HUES64 (cell line): ENCODE results near the gene RNF6. TPM values are rescaled to one million over a fixed set of nuclear protein-coding genes. Genes with fewer than 3 reads are reported as not detected.
A peak's percentile ranks its signal among the peaks of the same experiment; 100 is the strongest.

Experiments
- H3K27ac ChIP-seq: 2 replicates; pipeline ENCODE4 v1.7.0; 2013; ENCODE audit warnings: low read depth, low read length, inconsistent platforms
- H3K27me3 ChIP-seq: 2 replicates; pipeline ENCODE4 v1.6.1; 2013; ENCODE audit warnings: mild to moderate bottlenecking, low read length; ENCODE audit not compliant: insufficient read depth
- H3K36me3 ChIP-seq: 2 replicates; pipeline ENCODE4 v1.6.1; 2013; ENCODE audit warnings: mild to moderate bottlenecking, low read length; ENCODE audit not compliant: insufficient read depth
- H3K4me1 ChIP-seq: 2 replicates; pipeline ENCODE4 v1.6.1; 2013; ENCODE audit warnings: mild to moderate bottlenecking, low read length, moderate library complexity; ENCODE audit not compliant: insufficient read depth
- H3K4me3 ChIP-seq: 2 replicates; pipeline ENCODE4 v1.5.1; 2013; ENCODE audit warnings: mild to moderate bottlenecking, low read length, moderate library complexity
- H3K9ac ChIP-seq: 2 replicates; pipeline ENCODE4 v1.6.1; 2013; ENCODE audit warnings: mild to moderate bottlenecking, low read depth, low read length
- H3K9me3 ChIP-seq: 2 replicates; pipeline ENCODE4 v1.6.1; 2013; ENCODE audit warnings: low read depth, low read length; ENCODE audit not compliant: insufficient read depth
- WGBS: fragments of 150-250, 120-280 bp; methylation state at CpG from one replicate; pipeline ENCODE4 v1.1.7; 2013; ENCODE audit warnings: missing lambda C conversion rate; 5-methylcytosine and 5-hydroxymethylcytosine counted together
- polyA plus RNA-seq, 2 experiments: library from polyadenylated mRNA; stranded (reverse); fragments of 50-300 nt; gene quantifications; one replicate each; pipeline ENCODE4 v1.2.3, GENCODE V29; 2013

RNF6 gene
- 10.1 TPM for polyA plus RNA-seq (2013, experiment 1 of 2)
- polyA plus RNA-seq (2013, experiment 2 of 2) = 12.1 TPM

GRCh38 chr13:26221721-26222519 is at the start of gene RNF6:
Gene RNF6, minus strand, starts transcription at chr13:26222314. Its CDS starts 2,665 bp downstream, at chr13:26219649.
- under 1% methylated on average over 67 of the region's 67 CpGs for WGBS
- peak within 1 kb of the TSS; percentile 89 for H3K4me3 ChIP-seq
- no peaks in the 10 kb centered on the region for H3K9me3 ChIP-seq
- H3K4me1 ChIP-seq = peaks cover 7% of the 10 kb centered on the region; the same call in 1 of the 2 replicates
- peaks cover 36% of the 10 kb centered on the region for H3K36me3 ChIP-seq
- peak within 1 kb of the TSS; percentile 95 for H3K9ac ChIP-seq
- H3K27me3 ChIP-seq = peaks cover 14% of the 10 kb centered on the region; the same call in 1 of the 2 replicates
- peak within 1 kb of the TSS; percentile 94 for H3K27ac ChIP-seq

- no peak overlapping the region for H3K27ac ChIP-seq
- whole genome bisulfite sequencing = 98% methylated on average over 3 of the region's 3 CpGs
- no peaks in the 10 kb centered on the region for H3K27me3 ChIP-seq
- H3K4me3 ChIP-seq = no peak overlapping the region
- no peaks in the 10 kb centered on the region for H3K9me3 ChIP-seq
- no peaks in the 10 kb centered on the region for H3K4me1 ChIP-seq
- no peak overlapping the region for H3K9ac ChIP-seq
- H3K36me3 ChIP-seq = no peaks in the 10 kb centered on the region
These were observed 48.6 kb upstream of the RNF6 start for GRCh38 chr13:26270707-26271106.

DNA sequence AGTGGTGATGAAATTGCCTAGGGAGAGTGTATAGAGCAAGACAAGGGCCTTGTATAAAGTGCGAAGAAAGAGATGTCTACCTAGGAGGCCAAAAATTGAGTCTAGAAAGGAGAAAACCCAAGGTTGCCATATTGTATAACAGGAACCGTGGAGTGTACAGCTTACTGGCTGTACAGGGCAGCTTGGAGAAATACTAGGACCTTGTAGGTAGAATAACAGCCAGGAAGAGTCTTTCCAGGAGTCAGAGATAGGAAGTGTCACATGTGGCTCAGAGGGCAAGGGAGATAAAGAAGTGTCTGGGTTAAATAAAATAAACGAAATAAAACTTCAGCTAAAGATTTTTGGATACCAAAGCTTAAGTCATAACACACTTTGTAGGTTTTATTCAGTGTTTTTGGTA is 44.2 kb upstream of the RNF6 start:
- H3K9ac ChIP-seq = no peak overlapping the region
- no peaks in the 10 kb centered on the region for H3K9me3 ChIP-seq
- H3K27me3 ChIP-seq = no peaks in the 10 kb centered on the region
- H3K27ac ChIP-seq = no peak overlapping the region
- H3K4me3 ChIP-seq = no peak overlapping the region
- 89% methylated on average over 3 of the region's 3 CpGs for WGBS
- no peaks in the 10 kb centered on the region for H3K4me1 ChIP-seq
- no peaks in the 10 kb centered on the region for H3K36me3 ChIP-seq

GRCh38 chr13:26262156-26262555 is 40.0 kb upstream of the RNF6 start:
- Histone ChIP-seq H3K9ac (no peak overlapping the region), H3K27me3 (no peaks in the 10 kb centered on the region), H3K4me1 (peaks cover 4% of the 10 kb centered on the region; the same call in 1 of the 2 replicates), H3K27ac (no peak overlapping the region), H3K36me3 (no peaks in the 10 kb centered on the region), H3K9me3 (no peaks in the 10 kb centered on the region), H3K4me3 (no peak overlapping the region)
- WGBS = 100% methylated on average over 1 of the region's 2 CpGs

- H3K36me3 ChIP-seq = no peaks in the 10 kb centered on the region
- H3K9me3 ChIP-seq = no peaks in the 10 kb centered on the region
- no peak overlapping the region for H3K4me3 ChIP-seq
- H3K27ac ChIP-seq = no peak overlapping the region
- H3K27me3 ChIP-seq = no peaks in the 10 kb centered on the region
- H3K9ac ChIP-seq = no peak overlapping the region
- 100% methylated on average over 2 of the region's 3 CpGs for WGBS
- H3K4me1 ChIP-seq = peaks cover 20% of the 10 kb centered on the region; the same call in 1 of the 2 replicates
These were observed 37.5 kb upstream of the RNF6 start for GRCh38 chr13:26259634-26260033.

DNA sequence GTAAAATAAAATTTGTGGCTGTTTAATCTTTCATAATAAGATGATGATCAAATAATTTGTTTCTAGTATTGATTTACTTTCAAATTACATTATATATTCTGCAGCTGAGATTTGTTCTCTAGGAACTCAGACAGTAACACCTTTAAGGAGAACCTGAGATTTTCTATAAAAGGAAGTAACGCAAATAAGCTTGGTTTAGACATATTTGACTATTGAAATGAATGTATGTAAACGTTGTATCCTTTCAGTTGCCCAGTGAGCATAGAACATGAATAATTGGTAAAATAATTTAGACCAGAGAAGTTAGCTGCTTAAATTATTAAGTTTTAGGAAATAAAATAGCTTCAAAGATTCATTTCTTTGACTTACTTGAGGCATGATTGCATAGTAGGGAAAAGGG is 34.9 kb upstream of the RNF6 start:
- no peak overlapping the region for H3K27ac ChIP-seq
- H3K9me3 ChIP-seq = no peaks in the 10 kb centered on the region
- H3K4me3 ChIP-seq = no peak overlapping the region
- H3K36me3 ChIP-seq = no peaks in the 10 kb centered on the region
- H3K9ac ChIP-seq = no peak overlapping the region
- H3K4me1 ChIP-seq = peaks cover 20% of the 10 kb centered on the region; the same call in 1 of the 2 replicates
- no peaks in the 10 kb centered on the region; the same call in 1 of the 2 replicates for H3K27me3 ChIP-seq
- WGBS = 82% methylated on average over 2 of the region's 2 CpGs

GRCh38 chr13:26255691-26256277 is 33.7 kb upstream of the RNF6 start:
- peak overlapping the region; percentile 88 for H3K4me3 ChIP-seq
- H3K36me3 ChIP-seq = no peaks in the 10 kb centered on the region
- peaks cover 20% of the 10 kb centered on the region; the same call in 1 of the 2 replicates for H3K4me1 ChIP-seq
- H3K9ac ChIP-seq = peak overlapping the region; percentile 70; the same call in 1 of the 2 replicates
- H3K9me3 ChIP-seq = no peaks in the 10 kb centered on the region
- WGBS = 52% methylated on average over 9 of the region's 10 CpGs
- H3K27ac ChIP-seq = no peak overlapping the region
- H3K27me3 ChIP-seq = no peaks in the 10 kb centered on the region; the same call in 1 of the 2 replicates

DNA sequence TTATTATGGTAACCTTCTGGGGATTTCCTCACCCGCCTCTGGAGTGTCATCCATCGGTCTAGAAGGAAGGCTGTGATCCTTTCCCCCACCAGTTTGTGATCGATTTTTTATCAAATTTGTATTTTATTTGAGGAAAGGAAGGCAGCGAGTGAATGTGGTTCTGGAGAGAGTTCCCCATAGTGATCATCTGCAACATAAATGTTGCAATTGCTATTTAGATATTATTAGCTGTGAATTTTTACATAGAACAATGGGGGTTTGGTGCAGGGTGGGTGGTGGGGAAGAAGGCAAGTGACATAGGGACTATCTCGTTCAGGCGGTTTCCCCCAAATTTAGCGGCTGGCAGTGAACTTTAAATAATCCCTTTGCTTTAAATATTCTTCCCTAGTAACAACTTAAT is 33.0 kb upstream of the RNF6 start:
- H3K36me3 ChIP-seq = no peaks in the 10 kb centered on the region
- WGBS = 0% methylated on average over 7 of the region's 7 CpGs
- peaks cover 20% of the 10 kb centered on the region; the same call in 1 of the 2 replicates for H3K4me1 ChIP-seq
- H3K27ac ChIP-seq = no peak overlapping the region
- H3K4me3 ChIP-seq = peak overlapping the region; percentile 88
- peaks cover 4% of the 10 kb centered on the region; the same call in 1 of the 2 replicates for H3K27me3 ChIP-seq
- H3K9ac ChIP-seq = peak overlapping the region; percentile 70
- no peaks in the 10 kb centered on the region for H3K9me3 ChIP-seq

DNA sequence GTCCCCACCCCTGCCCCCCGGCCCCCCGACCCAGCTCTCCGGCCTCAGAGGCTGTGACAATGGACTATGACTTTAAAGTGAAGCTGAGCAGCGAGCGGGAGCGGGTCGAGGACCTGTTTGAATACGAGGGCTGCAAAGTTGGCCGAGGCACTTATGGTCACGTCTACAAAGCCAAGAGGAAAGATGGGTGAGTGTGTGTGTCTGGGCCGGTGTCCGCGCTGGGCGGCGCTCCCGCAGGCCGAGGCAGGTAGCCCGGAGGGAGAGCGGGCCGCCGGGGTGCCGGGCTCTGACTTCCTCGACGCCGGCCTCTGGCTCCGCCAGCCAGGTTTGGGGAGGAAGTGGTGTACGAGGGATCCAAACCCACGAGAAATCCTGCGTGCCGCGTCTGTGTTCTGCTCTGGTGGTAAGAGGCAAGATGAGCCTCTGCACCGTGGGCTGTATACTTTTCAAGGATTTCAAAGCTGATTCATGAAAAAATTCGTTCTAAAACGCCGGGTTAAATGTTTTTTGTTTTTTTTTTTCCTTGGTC is 32.5 kb upstream of the RNF6 start:
- WGBS = under 1% methylated on average over 35 of the region's 35 CpGs
- peak overlapping the region; percentile 88 for H3K4me3 ChIP-seq
- H3K9ac ChIP-seq = peak overlapping the region; percentile 70
- H3K27ac ChIP-seq = peak overlapping the region; percentile 13; the same call in 1 of the 2 replicates
- H3K9me3 ChIP-seq = no peaks in the 10 kb centered on the region
- peaks cover 20% of the 10 kb centered on the region; the same call in 1 of the 2 replicates for H3K4me1 ChIP-seq
- H3K36me3 ChIP-seq = no peaks in the 10 kb centered on the region
- H3K27me3 ChIP-seq = peaks cover 8% of the 10 kb centered on the region; the same call in 1 of the 2 replicates

- Histone ChIP-seq H3K9me3 (no peaks in the 10 kb centered on the region), H3K9ac (peak within 1 kb of the TSS; percentile 94), H3K4me1 (peaks cover 20% of the 10 kb centered on the region; the same call in 1 of the 2 replicates), H3K27me3 (peaks cover 8% of the 10 kb centered on the region; the same call in 1 of the 2 replicates), H3K4me3 (peak within 1 kb of the TSS; percentile 88), H3K36me3 (no peaks in the 10 kb centered on the region), H3K27ac (peak within 1 kb of the TSS; percentile 97)
- under 1% methylated on average over 78 of the region's 79 CpGs for WGBS
These were observed 31.9 kb upstream of the RNF6 start, which contains the start of gene CDK8 for GRCh38 chr13:26253787-26254582. Gene CDK8, plus strand, starts transcription at chr13:26254129. Its CDS starts 513 bp downstream, at chr13:26254642.
